NT2/D1 (cell line): ENCODE measurements around the gene TTLL11.

Experiments used
- SUZ12 ChIP-seq: IDR thresholded peaks from 2 replicates; pipeline ENCODE4 v1.6.1; 2011; ENCODE audit not compliant: insufficient read length, insufficient read depth; ENCODE audit errors: extremely low read depth
- YY1 ChIP-seq: IDR thresholded peaks from 2 replicates; pipeline ENCODE4 v1.6.1; 2011; ENCODE audit not compliant: insufficient read length, insufficient read depth
- ZNF274 ChIP-seq: IDR thresholded peaks from 2 replicates; pipeline ENCODE4 v1.6.1; 2011; ENCODE audit warnings: mild to moderate bottlenecking, low read depth, low read length

- TF ChIP-seq YY1 (no peak), SUZ12 (no peak), ZNF274 (no peak)
Observed at GRCh38 chr9:121968056-121968455, 125.1 kb downstream of the TTLL11 start.
